K562 (cell line): Measurements from ENCODE around the gene CRPPA. TPM values are rescaled to one million over a fixed set of nuclear protein-coding genes. Genes with fewer than 3 reads are reported as not detected.

ENCODE experiments used
- CXXC5 ChIP-seq: fragments of 250-450 bp; sonication (Bioruptor Pico); IDR thresholded peaks from 2 replicates; pipeline ENCODE4 v1.8.0; 2022; ENCODE audit warnings: inconsistent platforms, mild to moderate bottlenecking, moderate library complexity
- GMEB1 ChIP-seq: fragments of 250-450 bp; sonication (Bioruptor Pico); IDR thresholded peaks from 2 replicates; pipeline ENCODE4 v1.4.0; 2020; ENCODE audit warnings: mild to moderate bottlenecking
- GTF2A2 ChIP-seq: IDR thresholded peaks from 2 replicates; pipeline ENCODE4 v1.6.1; 2016; ENCODE audit warnings: mild to moderate bottlenecking, missing genetic modification characterization, missing compliant biosample characterization
- GTF2F1 ChIP-seq: IDR thresholded peaks from 2 replicates; pipeline ENCODE4 v1.6.1; 2011; ENCODE audit warnings: low read depth, low read length, improper control_type of control experiment
- ILK ChIP-seq: fragments of 450-650 bp; IDR thresholded peaks from 2 replicates; pipeline ENCODE4 v1.6.1; 2016; ENCODE audit warnings: missing genetic modification characterization, low read depth, mild to moderate bottlenecking, missing compliant biosample characterization, moderate library complexity, borderline replicate concordance
- KLF6 ChIP-seq: fragments of 250-450 bp; sonication (Bioruptor Pico); IDR thresholded peaks from 2 replicates; pipeline ENCODE4 v1.4.0; 2020; ENCODE audit warnings: mild to moderate bottlenecking, moderate library complexity, borderline replicate concordance
- RREB1 ChIP-seq: fragments of 250-450 bp; sonication (Bioruptor Pico); IDR thresholded peaks from 2 replicates; pipeline ENCODE4 v1.4.0; 2020
- SMAD3 ChIP-seq: fragments of 450-650 bp; formaldehyde crosslinking; conservative IDR thresholded peaks from 2 replicates; pipeline ENCODE4 v1.4.0; 2020; ENCODE audit warnings: mild to moderate bottlenecking
- ZNF140 ChIP-seq: fragments of 250-450 bp; sonication (Bioruptor Pico); IDR thresholded peaks from 2 replicates; pipeline ENCODE4 v1.8.0; 2021; ENCODE audit warnings: moderate library complexity, mild to moderate bottlenecking, inconsistent platforms
- ZNF23 ChIP-seq: fragments of 250-450 bp; sonication (Bioruptor Pico); IDR thresholded peaks from 2 replicates; pipeline ENCODE4 v1.4.0; 2020; ENCODE audit warnings: mild to moderate bottlenecking
- polyA plus RNA-seq, 8 experiments: library from polyadenylated mRNA; depleted of rRNA in 4 of 8; stranded (reverse) in 5 of 8; unstranded in 3 of 8; fragments of >200 nt; fragmentation: Nextera tagmentation in 2 of 8; fragmentation: Illumina TruSeq in 1 of 8; extraction: Ambion mirVana in 2 of 8; extraction: Trizol in 1 of 8; gene quantifications; 2 replicates each; pipeline versions ENCODE4 v1.2.1 to v1.2.3, GENCODE V29; 2011 to 2014; ENCODE audit warnings: inconsistent platforms in 1 of 8, missing spikeins in 1 of 8
- total RNA-seq, 7 experiments: library from RNA; depleted of rRNA in 6 of 7; stranded (reverse); fragments of >200 nt in 6 of 7; fragmentation: Illumina TruSeq in 2 of 7; extraction: Trizol in 2 of 7; gene quantifications; 2 replicates each; pipeline versions ENCODE4 v1.2.1 to v1.2.3, GENCODE V29; 2011 to 2021; ENCODE audit warnings: low replicate concordance in 1 of 7
- TF ChIP-seq, protein P1 (sequence below): fragments of 250-450 bp; sonication (Bioruptor Pico); IDR thresholded peaks from 2 replicates; pipeline ENCODE4 v1.5.0; 2020; ENCODE audit warnings: mild to moderate bottlenecking
- TF ChIP-seq, protein P2 (sequence below): fragments of 450-650 bp; formaldehyde crosslinking; IDR thresholded peaks from 2 replicates; pipeline ENCODE4 v1.4.0; 2020; ENCODE audit warnings: mild to moderate bottlenecking, moderate library complexity
- TF ChIP-seq, protein P3 (sequence below): fragments of 250-450 bp; sonication (Bioruptor Pico); IDR thresholded peaks from 2 replicates; pipeline ENCODE4 v1.8.0; 2021; ENCODE audit warnings: moderate library complexity, mild to moderate bottlenecking, inconsistent platforms
- TF ChIP-seq, protein P4 (sequence below): fragments of 250-450 bp; sonication (Bioruptor Pico); IDR thresholded peaks from 2 replicates; pipeline ENCODE4 v1.4.0; 2020

CRPPA gene
- total and polyA plus RNA-seq, 9 of the 15 experiments (the other 6 are each of a cell fraction or from before 2014, with no cell fraction given): 3.9 to 14.4 (median 7.8) TPM

DNA sequence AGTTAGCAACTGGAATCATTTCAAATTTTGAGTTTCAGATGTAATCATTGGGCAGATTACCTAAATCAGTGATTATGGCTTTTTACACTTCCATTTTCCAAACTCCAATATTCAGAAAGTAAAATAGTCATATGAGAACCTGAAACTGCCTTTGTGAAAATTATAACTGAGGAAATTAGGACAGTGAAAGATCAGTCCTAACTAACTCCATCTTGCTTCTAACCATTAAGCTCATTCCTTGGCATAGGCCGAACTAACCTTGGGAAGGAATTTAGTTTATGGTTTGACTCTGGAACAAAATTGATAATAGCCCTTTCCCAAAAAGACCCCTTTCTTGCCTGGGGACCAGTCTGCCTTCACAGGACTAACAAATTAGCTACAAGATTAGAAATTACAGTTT lies 2.2 kb downstream of the CRPPA start (continued):
- TF ChIP-seq, protein P1, sequence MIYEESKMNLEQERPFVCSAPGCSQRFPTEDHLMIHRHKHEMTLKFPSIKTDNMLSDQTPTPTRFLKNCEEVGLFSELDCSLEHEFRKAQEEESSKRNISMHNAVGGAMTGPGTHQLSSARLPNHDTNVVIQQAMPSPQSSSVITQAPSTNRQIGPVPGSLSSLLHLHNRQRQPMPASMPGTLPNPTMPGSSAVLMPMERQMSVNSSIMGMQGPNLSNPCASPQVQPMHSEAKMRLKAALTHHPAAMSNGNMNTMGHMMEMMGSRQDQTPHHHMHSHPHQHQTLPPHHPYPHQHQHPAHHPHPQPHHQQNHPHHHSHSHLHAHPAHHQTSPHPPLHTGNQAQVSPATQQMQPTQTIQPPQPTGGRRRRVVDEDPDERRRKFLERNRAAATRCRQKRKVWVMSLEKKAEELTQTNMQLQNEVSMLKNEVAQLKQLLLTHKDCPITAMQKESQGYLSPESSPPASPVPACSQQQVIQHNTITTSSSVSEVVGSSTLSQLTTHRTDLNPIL (CRISPR knock-in tag): peak; percentile 74; the same call in 1 of the 2 replicates
- TF ChIP-seq, protein P2, sequence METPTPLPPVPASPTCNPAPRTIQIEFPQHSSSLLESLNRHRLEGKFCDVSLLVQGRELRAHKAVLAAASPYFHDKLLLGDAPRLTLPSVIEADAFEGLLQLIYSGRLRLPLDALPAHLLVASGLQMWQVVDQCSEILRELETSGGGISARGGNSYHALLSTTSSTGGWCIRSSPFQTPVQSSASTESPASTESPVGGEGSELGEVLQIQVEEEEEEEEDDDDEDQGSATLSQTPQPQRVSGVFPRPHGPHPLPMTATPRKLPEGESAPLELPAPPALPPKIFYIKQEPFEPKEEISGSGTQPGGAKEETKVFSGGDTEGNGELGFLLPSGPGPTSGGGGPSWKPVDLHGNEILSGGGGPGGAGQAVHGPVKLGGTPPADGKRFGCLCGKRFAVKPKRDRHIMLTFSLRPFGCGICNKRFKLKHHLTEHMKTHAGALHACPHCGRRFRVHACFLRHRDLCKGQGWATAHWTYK (CRISPR knock-in tag): peak; percentile 92
- TF ChIP-seq GMEB1 (CRISPR knock-in tag) (peak; percentile 55), GTF2A2 (peak; percentile 71; the same call in 1 of the 2 replicates), RREB1 (CRISPR knock-in tag) (peak; percentile 81; the same call in 1 of the 2 replicates), SMAD3 (CRISPR knock-in tag) (peak; percentile 85), ZNF140 (CRISPR knock-in tag) (0 out of 2 replicates have a peak, but pooled peaks have one; percentile 29), GTF2F1 (no peak), ILK (tag) (peak; percentile 71; the same call in 1 of the 2 replicates), KLF6 (CRISPR knock-in tag) (peak; percentile 95), CXXC5 (CRISPR knock-in tag) (peak; percentile 84), ZNF23 (peak; percentile 71; the same call in 1 of the 2 replicates)
- TF ChIP-seq, protein P3, sequence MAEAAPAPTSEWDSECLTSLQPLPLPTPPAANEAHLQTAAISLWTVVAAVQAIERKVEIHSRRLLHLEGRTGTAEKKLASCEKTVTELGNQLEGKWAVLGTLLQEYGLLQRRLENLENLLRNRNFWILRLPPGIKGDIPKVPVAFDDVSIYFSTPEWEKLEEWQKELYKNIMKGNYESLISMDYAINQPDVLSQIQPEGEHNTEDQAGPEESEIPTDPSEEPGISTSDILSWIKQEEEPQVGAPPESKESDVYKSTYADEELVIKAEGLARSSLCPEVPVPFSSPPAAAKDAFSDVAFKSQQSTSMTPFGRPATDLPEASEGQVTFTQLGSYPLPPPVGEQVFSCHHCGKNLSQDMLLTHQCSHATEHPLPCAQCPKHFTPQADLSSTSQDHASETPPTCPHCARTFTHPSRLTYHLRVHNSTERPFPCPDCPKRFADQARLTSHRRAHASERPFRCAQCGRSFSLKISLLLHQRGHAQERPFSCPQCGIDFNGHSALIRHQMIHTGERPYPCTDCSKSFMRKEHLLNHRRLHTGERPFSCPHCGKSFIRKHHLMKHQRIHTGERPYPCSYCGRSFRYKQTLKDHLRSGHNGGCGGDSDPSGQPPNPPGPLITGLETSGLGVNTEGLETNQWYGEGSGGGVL (CRISPR knock-in tag): peak; percentile 57; the same call in 1 of the 2 replicates
- TF ChIP-seq, protein P4, sequence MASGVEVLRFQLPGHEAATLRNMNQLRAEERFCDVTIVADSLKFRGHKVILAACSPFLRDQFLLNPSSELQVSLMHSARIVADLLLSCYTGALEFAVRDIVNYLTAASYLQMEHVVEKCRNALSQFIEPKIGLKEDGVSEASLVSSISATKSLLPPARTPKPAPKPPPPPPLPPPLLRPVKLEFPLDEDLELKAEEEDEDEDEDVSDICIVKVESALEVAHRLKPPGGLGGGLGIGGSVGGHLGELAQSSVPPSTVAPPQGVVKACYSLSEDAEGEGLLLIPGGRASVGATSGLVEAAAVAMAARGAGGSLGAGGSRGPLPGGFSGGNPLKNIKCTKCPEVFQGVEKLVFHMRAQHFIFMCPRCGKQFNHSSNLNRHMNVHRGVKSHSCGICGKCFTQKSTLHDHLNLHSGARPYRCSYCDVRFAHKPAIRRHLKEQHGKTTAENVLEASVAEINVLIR (CRISPR knock-in tag): peak; percentile 51; the same call in 1 of the 2 replicates
